Neural cell (in vitro differentiated cells): Measurements from ENCODE around the gene NUCB1.

Experiments used
- EZH2 ChIP-seq: fragments of 200-600, 300-800 bp; shearing (Covaris generic), sonication (generic); IDR thresholded peaks from 2 replicates; pipeline ENCODE4 v1.6.1; 2014; ENCODE audit warnings: antibody characterized with exemption, low read length, borderline replicate concordance, mild to moderate bottlenecking; ENCODE audit not compliant: insufficient read depth, poor library complexity, severe bottlenecking
- TAF1 ChIP-seq: IDR thresholded peaks from 2 replicates; pipeline ENCODE4 v1.6.1; 2012; ENCODE audit warnings: low read depth
- TF ChIP-seq, protein P1 (sequence below): fragments of 450-650 bp; IDR thresholded peaks from 2 replicates; pipeline ENCODE4 v1.5.1; 2014; ENCODE audit warnings: antibody characterized with exemption, mild to moderate bottlenecking, moderate library complexity; ENCODE audit not compliant: poor library complexity, severe bottlenecking
- TF ChIP-seq, protein P2 (sequence below): IDR thresholded peaks from 2 replicates; pipeline ENCODE4 v1.6.1; 2012; ENCODE audit warnings: borderline replicate concordance

DNA sequence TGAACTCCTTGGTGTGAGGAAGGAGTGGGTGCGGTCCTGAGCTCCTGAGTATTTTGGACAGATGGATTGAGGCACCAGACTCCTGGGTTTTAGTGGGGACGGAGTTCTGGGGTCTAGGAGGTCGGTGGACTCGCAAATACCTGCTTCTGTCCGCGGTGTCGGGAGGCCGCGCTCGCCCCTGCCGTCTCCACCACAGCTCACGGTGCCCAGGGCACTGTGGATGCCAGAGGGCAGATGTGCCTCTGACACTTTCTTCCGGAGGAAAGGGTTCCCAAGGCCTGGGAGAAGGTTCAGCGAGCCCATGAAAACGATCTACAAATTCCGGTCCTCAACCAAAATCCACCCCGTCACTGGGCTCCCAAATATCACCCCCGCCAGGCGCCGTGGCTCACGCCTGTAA is 4.9 kb upstream of the NUCB1 start:
- TF ChIP-seq, protein P1, sequence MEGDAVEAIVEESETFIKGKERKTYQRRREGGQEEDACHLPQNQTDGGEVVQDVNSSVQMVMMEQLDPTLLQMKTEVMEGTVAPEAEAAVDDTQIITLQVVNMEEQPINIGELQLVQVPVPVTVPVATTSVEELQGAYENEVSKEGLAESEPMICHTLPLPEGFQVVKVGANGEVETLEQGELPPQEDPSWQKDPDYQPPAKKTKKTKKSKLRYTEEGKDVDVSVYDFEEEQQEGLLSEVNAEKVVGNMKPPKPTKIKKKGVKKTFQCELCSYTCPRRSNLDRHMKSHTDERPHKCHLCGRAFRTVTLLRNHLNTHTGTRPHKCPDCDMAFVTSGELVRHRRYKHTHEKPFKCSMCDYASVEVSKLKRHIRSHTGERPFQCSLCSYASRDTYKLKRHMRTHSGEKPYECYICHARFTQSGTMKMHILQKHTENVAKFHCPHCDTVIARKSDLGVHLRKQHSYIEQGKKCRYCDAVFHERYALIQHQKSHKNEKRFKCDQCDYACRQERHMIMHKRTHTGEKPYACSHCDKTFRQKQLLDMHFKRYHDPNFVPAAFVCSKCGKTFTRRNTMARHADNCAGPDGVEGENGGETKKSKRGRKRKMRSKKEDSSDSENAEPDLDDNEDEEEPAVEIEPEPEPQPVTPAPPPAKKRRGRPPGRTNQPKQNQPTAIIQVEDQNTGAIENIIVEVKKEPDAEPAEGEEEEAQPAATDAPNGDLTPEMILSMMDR = no peak
- TF ChIP-seq EZH2 (no peak), TAF1 (no peak)
- TF ChIP-seq, protein P2, sequence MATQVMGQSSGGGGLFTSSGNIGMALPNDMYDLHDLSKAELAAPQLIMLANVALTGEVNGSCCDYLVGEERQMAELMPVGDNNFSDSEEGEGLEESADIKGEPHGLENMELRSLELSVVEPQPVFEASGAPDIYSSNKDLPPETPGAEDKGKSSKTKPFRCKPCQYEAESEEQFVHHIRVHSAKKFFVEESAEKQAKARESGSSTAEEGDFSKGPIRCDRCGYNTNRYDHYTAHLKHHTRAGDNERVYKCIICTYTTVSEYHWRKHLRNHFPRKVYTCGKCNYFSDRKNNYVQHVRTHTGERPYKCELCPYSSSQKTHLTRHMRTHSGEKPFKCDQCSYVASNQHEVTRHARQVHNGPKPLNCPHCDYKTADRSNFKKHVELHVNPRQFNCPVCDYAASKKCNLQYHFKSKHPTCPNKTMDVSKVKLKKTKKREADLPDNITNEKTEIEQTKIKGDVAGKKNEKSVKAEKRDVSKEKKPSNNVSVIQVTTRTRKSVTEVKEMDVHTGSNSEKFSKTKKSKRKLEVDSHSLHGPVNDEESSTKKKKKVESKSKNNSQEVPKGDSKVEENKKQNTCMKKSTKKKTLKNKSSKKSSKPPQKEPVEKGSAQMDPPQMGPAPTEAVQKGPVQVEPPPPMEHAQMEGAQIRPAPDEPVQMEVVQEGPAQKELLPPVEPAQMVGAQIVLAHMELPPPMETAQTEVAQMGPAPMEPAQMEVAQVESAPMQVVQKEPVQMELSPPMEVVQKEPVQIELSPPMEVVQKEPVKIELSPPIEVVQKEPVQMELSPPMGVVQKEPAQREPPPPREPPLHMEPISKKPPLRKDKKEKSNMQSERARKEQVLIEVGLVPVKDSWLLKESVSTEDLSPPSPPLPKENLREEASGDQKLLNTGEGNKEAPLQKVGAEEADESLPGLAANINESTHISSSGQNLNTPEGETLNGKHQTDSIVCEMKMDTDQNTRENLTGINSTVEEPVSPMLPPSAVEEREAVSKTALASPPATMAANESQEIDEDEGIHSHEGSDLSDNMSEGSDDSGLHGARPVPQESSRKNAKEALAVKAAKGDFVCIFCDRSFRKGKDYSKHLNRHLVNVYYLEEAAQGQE = no peak
